Measurements from ENCODE around the gene XPO6. TPM values are rescaled to one million over a fixed set of nuclear protein-coding genes. Genes with fewer than 3 reads are reported as not detected.

The XPO6 gene
- polyA plus RNA-seq, 1 of the 3 experiments (the other 2 are of a cell fraction), result 97.1 TPM

DNA sequence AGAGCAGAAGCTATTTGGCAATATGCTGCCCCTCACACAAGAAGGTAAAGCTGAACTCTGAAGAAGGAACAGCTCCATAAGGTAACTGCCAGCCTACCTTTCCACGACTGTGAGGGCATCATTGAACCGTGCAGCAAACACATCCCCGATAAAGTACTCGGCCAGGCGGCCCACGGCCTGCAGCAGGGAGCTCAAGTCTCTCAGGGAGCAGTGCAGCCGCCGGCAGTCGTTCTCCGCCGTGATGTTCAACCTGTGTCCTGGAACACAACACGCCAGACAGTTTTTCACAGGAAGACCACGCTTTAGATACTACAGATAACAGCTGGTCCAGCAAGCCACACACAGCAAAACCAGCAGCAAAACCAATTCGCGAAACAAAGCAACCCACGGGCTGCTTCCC lies 86.2 kb downstream of the XPO6 start:
- no peaks in the 10 kb centered on the region for H3K9me3 ChIP-seq
- DNase-seq, result no peak
- H3K9me2 ChIP-seq, result no peaks in the 10 kb centered on the region
- no peak overlapping the region for H3K4me3 ChIP-seq (ENCODE audit: low read depth in 2 of 2, low read length in 1 of 2)
- peaks cover 62 to 73% of the 10 kb centered on the region in 2 experiments for H3K36me3 ChIP-seq (replicated peaks in 1 of 2; ENCODE audit: control insufficient read depth in 1 of 2, insufficient read depth in 2 of 2, low read length in 1 of 2)
- 96% methylated on average over 16 of the region's 16 CpGs for WGBS (ENCODE audit: low lambda C conversion rate)
- H3K27ac ChIP-seq (ENCODE audit: low read depth in 2 of 2, low read length in 1 of 2), result no peak overlapping the region
- ChIA-PET CTCF (interaction anchor here (1.0 kb wide), 1 partner anchor 13 kb away, joined by 3 read pairs; no protein-coding TSS in a partner anchor), POLR2A (no interaction called here)
- no peaks in the 10 kb centered on the region for H4K20me1 ChIP-seq (ENCODE audit: insufficient read depth)
- H3K27me3 ChIP-seq (ENCODE audit: insufficient read depth), result no peaks in the 10 kb centered on the region
- no peaks in the 10 kb centered on the region for H3K79me2 ChIP-seq (ENCODE audit: insufficient read depth)
- no peaks in the 10 kb centered on the region for H3F3A ChIP-seq (replicated peaks; ENCODE audit: insufficient read depth)
- H3K9ac ChIP-seq, result no peak overlapping the region
- no peaks in the 10 kb centered on the region for H3K4me1 ChIP-seq (ENCODE audit: control insufficient read depth in 1 of 2, insufficient read depth in 2 of 2, low read depth in 1 of 2, low read length in 1 of 2)
- no peak overlapping the region for H2AFZ ChIP-seq (ENCODE audit: low read depth)
- H3K4me2 ChIP-seq, result no peak overlapping the region
- TF ChIP-seq EZH2phosphoT487 (IDR thresholded peaks at IDR 0.05; ENCODE audit: borderline replicate concordance, low read depth), result no peak

DNA sequence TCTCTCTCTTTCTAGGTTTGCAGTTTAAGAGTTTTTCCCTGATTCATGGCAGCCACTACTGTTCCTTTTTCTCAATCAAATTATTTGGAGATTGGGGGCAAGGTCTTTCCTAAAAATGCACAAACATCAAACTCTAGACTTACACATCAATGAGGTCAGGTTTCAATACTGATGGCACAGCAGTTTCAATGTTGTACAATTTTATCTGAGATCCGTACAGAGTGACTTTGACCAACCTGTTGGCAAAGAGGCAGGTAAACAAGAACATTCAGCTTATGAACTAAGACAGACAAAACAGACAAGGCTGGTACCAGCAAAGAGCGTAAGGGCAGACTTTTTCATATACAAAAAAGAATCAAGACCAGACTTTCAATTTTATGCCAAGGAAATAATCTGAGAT lies 90.2 kb downstream of the XPO6 start:
- ChIA-PET POLR2A (no interaction called here), CTCF (no interaction called here)
- H3K27me3 ChIP-seq (ENCODE audit: insufficient read depth), result no peaks in the 10 kb centered on the region
- no peaks in the 10 kb centered on the region for H3K79me2 ChIP-seq (ENCODE audit: insufficient read depth)
- no peak for TF ChIP-seq NRF1 (IDR thresholded peaks at IDR 0.05; ENCODE audit: low read depth, low read length)
- no peak for TF ChIP-seq RFX5 (IDR thresholded peaks at IDR 0.05; ENCODE audit: low read length)
- TF ChIP-seq, protein P1, sequence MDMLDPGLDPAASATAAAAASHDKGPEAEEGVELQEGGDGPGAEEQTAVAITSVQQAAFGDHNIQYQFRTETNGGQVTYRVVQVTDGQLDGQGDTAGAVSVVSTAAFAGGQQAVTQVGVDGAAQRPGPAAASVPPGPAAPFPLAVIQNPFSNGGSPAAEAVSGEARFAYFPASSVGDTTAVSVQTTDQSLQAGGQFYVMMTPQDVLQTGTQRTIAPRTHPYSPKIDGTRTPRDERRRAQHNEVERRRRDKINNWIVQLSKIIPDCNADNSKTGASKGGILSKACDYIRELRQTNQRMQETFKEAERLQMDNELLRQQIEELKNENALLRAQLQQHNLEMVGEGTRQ (IDR thresholded peaks at IDR 0.05; ENCODE audit: borderline replicate concordance, low read depth, low read length), result no peak
- no peak for TF ChIP-seq FOSL2 (IDR thresholded peaks at IDR 0.05; ENCODE audit: borderline replicate concordance, low read depth)
- no peak for TF ChIP-seq TAF1 (IDR thresholded peaks at IDR 0.05; ENCODE audit: borderline replicate concordance, low read depth, low read length)
- TF ChIP-seq MEF2A (IDR thresholded peaks at IDR 0.05; ENCODE audit: borderline replicate concordance, low read depth), result no peak
- WGBS (ENCODE audit: low lambda C conversion rate), result 98% methylated on average over 2 of the region's 2 CpGs
- no peaks in the 10 kb centered on the region for H3K9me3 ChIP-seq
- H3K27ac ChIP-seq (ENCODE audit: low read depth in 2 of 2, low read length in 1 of 2), result no peak overlapping the region
- H3F3A ChIP-seq (replicated peaks; ENCODE audit: insufficient read depth), result no peaks in the 10 kb centered on the region
- H3K36me3 ChIP-seq (replicated peaks in 1 of 2; ENCODE audit: control insufficient read depth in 1 of 2, insufficient read depth in 2 of 2, low read length in 1 of 2), result peaks cover 65 to 68% of the 10 kb centered on the region in 2 experiments
- no peak overlapping the region for H3K9ac ChIP-seq
- H3K4me2 ChIP-seq, result no peak overlapping the region
- no peaks in the 10 kb centered on the region for H3K4me1 ChIP-seq (ENCODE audit: control insufficient read depth in 1 of 2, insufficient read depth in 2 of 2, low read depth in 1 of 2, low read length in 1 of 2)
- H4K20me1 ChIP-seq (ENCODE audit: insufficient read depth), result no peaks in the 10 kb centered on the region
- H2AFZ ChIP-seq (ENCODE audit: low read depth), result no peak overlapping the region
- H3K9me2 ChIP-seq, result no peaks in the 10 kb centered on the region
- no peak for DNase-seq
- no peak overlapping the region for H3K4me3 ChIP-seq (ENCODE audit: low read depth in 2 of 2, low read length in 1 of 2)

DNA sequence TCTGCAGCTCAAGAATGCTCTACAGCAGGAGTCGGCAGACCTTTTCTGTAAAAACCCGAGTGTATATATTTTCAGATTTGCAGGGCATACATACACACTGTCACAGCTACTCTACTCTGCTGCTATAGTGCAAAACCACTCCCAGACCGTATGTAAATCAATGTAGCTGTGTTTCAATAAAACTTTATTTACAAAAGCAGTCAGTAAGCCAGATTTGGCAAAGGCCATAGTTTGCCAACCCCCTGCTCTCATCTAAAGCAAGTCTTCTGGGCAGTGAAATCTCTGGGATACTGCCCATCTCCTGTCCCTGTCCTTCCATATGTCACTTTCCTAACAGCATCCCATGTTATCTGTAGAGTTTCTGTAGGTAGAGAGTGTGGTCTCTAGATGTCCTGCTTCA lies 91.0 kb downstream of the XPO6 start:
- H3K9me3 ChIP-seq, result no peaks in the 10 kb centered on the region
- no peak overlapping the region for H3K4me2 ChIP-seq
- TF ChIP-seq YY1 (IDR thresholded peaks at IDR 0.05; ENCODE audit: low read depth) (no peak), RFX5 (IDR thresholded peaks at IDR 0.05; ENCODE audit: low read length) (no peak), ELF1 (IDR thresholded peaks at IDR 0.05) (no peak), TAF1 (IDR thresholded peaks at IDR 0.05; ENCODE audit: borderline replicate concordance, low read depth, low read length) (no peak), TEAD4 (IDR thresholded peaks at IDR 0.05; ENCODE audit: borderline replicate concordance, insufficient read depth) (no peak), SIN3A (IDR thresholded peaks at IDR 0.05; ENCODE audit: borderline replicate concordance, low read depth, low read length) (no peak), MEF2A (IDR thresholded peaks at IDR 0.05; ENCODE audit: borderline replicate concordance, low read depth) (no peak), CHD2 (IDR thresholded peaks at IDR 0.05; ENCODE audit: low read length, partially characterized antibody) (no peak)
- TF ChIP-seq, protein P1 (IDR thresholded peaks at IDR 0.05; ENCODE audit: borderline replicate concordance, low read depth, low read length), result no peak
- H3K4me1 ChIP-seq (ENCODE audit: control insufficient read depth in 1 of 2, insufficient read depth in 2 of 2, low read depth in 1 of 2, low read length in 1 of 2), result no peaks in the 10 kb centered on the region
- H2AFZ ChIP-seq (ENCODE audit: low read depth), result no peak overlapping the region
- WGBS (ENCODE audit: low lambda C conversion rate), result 96% methylated on average over 3 of the region's 3 CpGs
- H3K9me2 ChIP-seq, result no peaks in the 10 kb centered on the region
- no peak overlapping the region for H3K4me3 ChIP-seq (ENCODE audit: low read depth in 2 of 2, low read length in 1 of 2)
- H3K27ac ChIP-seq (ENCODE audit: low read depth in 2 of 2, low read length in 1 of 2), result no peak overlapping the region
- H3K9ac ChIP-seq, result no peak overlapping the region
- no peak for DNase-seq
- H3K27me3 ChIP-seq (ENCODE audit: insufficient read depth), result no peaks in the 10 kb centered on the region
- no peaks in the 10 kb centered on the region for H3K79me2 ChIP-seq (ENCODE audit: insufficient read depth)
- ChIA-PET POLR2A (no interaction called here), CTCF (no interaction called here)
- H3K36me3 ChIP-seq (replicated peaks in 1 of 2; ENCODE audit: control insufficient read depth in 1 of 2, insufficient read depth in 2 of 2, low read length in 1 of 2), result peaks cover 62 to 73% of the 10 kb centered on the region in 2 experiments
- H3F3A ChIP-seq (replicated peaks; ENCODE audit: insufficient read depth), result no peaks in the 10 kb centered on the region
- no peaks in the 10 kb centered on the region for H4K20me1 ChIP-seq (ENCODE audit: insufficient read depth)
